Endothelial cell of umbilical vein (primary cell): ENCODE measurements around the gene ATN1. TPM values are rescaled to one million over a fixed set of nuclear protein-coding genes. Genes with fewer than 3 reads are reported as not detected.

Experiments used
- BruUV-seq: library from RNA; stranded (reverse); fragments of 400-500 nt; replicated peaks from 2 replicates; lab custom pipeline; 2021; lab: Mats Ljungman, UMichigan
- CTCF ChIA-PET: fragments of 300-600, 350-600 bp; sonication (Branson Sonifier 250); formaldehyde crosslinking; loops from one replicate; lab custom pipeline; 2021; ENCODE audit warnings: antibody characterized with exemption, inconsistent platforms; lab: Charles Lee
- POLR2A ChIA-PET: fragments of 300-600, 350-600 bp; sonication (Branson Sonifier 250); formaldehyde crosslinking; loops from one replicate; lab custom pipeline; 2021; ENCODE audit warnings: antibody characterized with exemption, inconsistent platforms; lab: Charles Lee
- DNase-seq: peaks from one replicate; pipeline ENCODE4 v3.0.0-alpha.2; 2011; ENCODE audit warnings: low read depth, low spot score
- FAIRE-seq: peaks from 2 replicates; lab custom pipeline; 2011; peaks lifted over from hg19 to GRCh38; lab: Jason Lieb, UNC
- H2AFZ ChIP-seq: 2 replicates; pipeline ENCODE4 v1.6.0; 2012; ENCODE audit warnings: low read depth, low read length, control low read depth, inconsistent platforms
- H3K27ac ChIP-seq: 2 replicates; pipeline ENCODE4 v1.5.1; 2011; ENCODE audit warnings: low read depth, mild to moderate bottlenecking, control low read depth, low read length, moderate library complexity; ENCODE audit not compliant: insufficient read depth
- H3K27me3 ChIP-seq, 2 experiments: 2 replicates each; pipeline versions ENCODE4 v1.6.0 to v1.6.1; 2011; ENCODE audit warnings: low read length in 2 of 2, mixed read lengths in 1 of 2; ENCODE audit not compliant: control insufficient read depth in 2 of 2, insufficient read depth in 2 of 2
- H3K36me3 ChIP-seq, 2 experiments: 2 replicates in 1 of 2; 3 replicates in 1 of 2; pipeline ENCODE4 v1.5.1; 2011; ENCODE audit warnings: low read length in 2 of 2, mild to moderate bottlenecking in 1 of 2, moderate library complexity in 1 of 2; ENCODE audit not compliant: control insufficient read depth in 2 of 2, insufficient read depth in 2 of 2; ENCODE audit errors: extremely low read depth in 1 of 2
- H3K4me1 ChIP-seq: 3 replicates; pipeline ENCODE4 v1.5.1; 2011; ENCODE audit warnings: mild to moderate bottlenecking, low read length; ENCODE audit not compliant: control insufficient read depth, insufficient read depth; ENCODE audit errors: extremely low read depth
- H3K4me2 ChIP-seq: 2 replicates; pipeline ENCODE4 v1.6.1; 2011; ENCODE audit warnings: low read length, control low read depth, mixed read lengths; ENCODE audit not compliant: insufficient read depth
- H3K4me3 ChIP-seq, 3 experiments: fragments of 200-600 bp in 1 of 3; sonication (generic), shearing (Covaris generic) in 1 of 3; replicated peaks in 1 of 3; 2 replicates each; pipeline ENCODE4 v1.5.1; 2011 to 2016; ENCODE audit warnings: control low read depth in 3 of 3, low read length in 3 of 3, mild to moderate bottlenecking in 2 of 3, inconsistent platforms in 1 of 3, low read depth in 1 of 3, moderate library complexity in 1 of 3; ENCODE audit not compliant: insufficient read depth in 1 of 3
- H3K79me2 ChIP-seq: 2 replicates; pipeline ENCODE4 v1.6.0; 2012; ENCODE audit warnings: low read length, inconsistent platforms; ENCODE audit not compliant: control insufficient read depth, insufficient read depth
- H3K9ac ChIP-seq: replicated peaks from 2 replicates; pipeline ENCODE3; 2011; ENCODE audit warnings: low read length, control low read depth; ENCODE audit not compliant: insufficient read depth; ENCODE audit errors: extremely low read depth
- H3K9me1 ChIP-seq: replicated peaks from 3 replicates; pipeline ENCODE4 v1.6.0; 2011; ENCODE audit warnings: mild to moderate bottlenecking, low read length; ENCODE audit not compliant: control insufficient read depth, insufficient read depth; ENCODE audit errors: extremely low read depth
- H3K9me3 ChIP-seq: replicated peaks from 2 replicates; pipeline ENCODE4 v1.5.1; 2012; ENCODE audit warnings: low read length, inconsistent platforms; ENCODE audit not compliant: control insufficient read depth, insufficient read depth
- H4K20me1 ChIP-seq: replicated peaks from 2 replicates; pipeline ENCODE3; 2011; ENCODE audit warnings: mild to moderate bottlenecking, low read length; ENCODE audit not compliant: control insufficient read depth, insufficient read depth; ENCODE audit errors: extremely low read depth
- CTCF ChIP-seq, 2 donors: IDR thresholded peaks; 1 replicate in 1 of 2; 2 replicates in 1 of 2; pipeline ENCODE4 v1.5.1; 2011; ENCODE audit warnings: low read length in 2 of 2, mild to moderate bottlenecking in 2 of 2, moderate library complexity in 2 of 2, control low read depth in 1 of 2, inconsistent platforms in 1 of 2, low read depth in 1 of 2; ENCODE audit not compliant: insufficient read depth in 1 of 2; ENCODE audit errors: extremely low read depth in 1 of 2
- EZH2 ChIP-seq: IDR thresholded peaks from 2 replicates; pipeline ENCODE4 v1.6.1; 2012; ENCODE audit warnings: borderline replicate concordance, low read depth, mild to moderate bottlenecking, moderate library complexity, low read length, inconsistent platforms; ENCODE audit not compliant: severe bottlenecking
- GATA2 ChIP-seq: IDR thresholded peaks from 2 replicates; pipeline ENCODE4 v1.7.0; 2011; ENCODE audit warnings: low read depth, mild to moderate bottlenecking, moderate library complexity, mixed read lengths, low read length; ENCODE audit not compliant: insufficient read length, insufficient read depth
- JUN ChIP-seq: IDR thresholded peaks from 2 replicates; pipeline ENCODE4 v1.6.1; 2011; ENCODE audit warnings: borderline replicate concordance, low read depth; ENCODE audit not compliant: insufficient read length, insufficient read depth
- MAX ChIP-seq: IDR thresholded peaks from 2 replicates; pipeline ENCODE4 v1.6.1; 2011; ENCODE audit not compliant: insufficient read depth, insufficient read length
- MYC ChIP-seq: IDR thresholded peaks from one replicate; pipeline ENCODE4 v1.6.1; 2011; ENCODE audit warnings: mild to moderate bottlenecking, low read depth, low read length
- POLR2AphosphoS5 ChIP-seq: IDR thresholded peaks from 2 replicates; pipeline ENCODE4 v1.6.1; 2012; ENCODE audit warnings: low read depth, mild to moderate bottlenecking, control low read depth, low read length, moderate library complexity; ENCODE audit not compliant: insufficient read depth
- dilution Hi-C: fragments of 300-500 bp; cut with MboI; formaldehyde crosslinking; loops from one replicate; pipeline ENCODE4 v1.15.0; 2019; ENCODE audit warnings: low sequenced_read_pairs; ENCODE audit not compliant: extremely low pct_ligation_motif_present
- intact Hi-C: fragments of 100-400 bp; cut with micrococcal nuclease; formaldehyde crosslinking; loops from one replicate; pipeline ENCODE4 v1.10.0; 2022
- polyA plus RNA-seq, 4 experiments: library from polyadenylated mRNA; depleted of rRNA in 3 of 4; stranded (reverse) in 3 of 4; unstranded in 1 of 4; fragments of >200 nt; gene quantifications; 2 replicates each; pipeline versions ENCODE4 v1.2.1 to v1.2.3, GENCODE V29; 2011 to 2012; ENCODE audit warnings: missing spikeins in 1 of 4
- total RNA-seq: library from RNA; stranded (reverse); gene quantifications from 2 replicates; pipeline ENCODE4 v1.2.3, GENCODE V29; 2021

Gene ATN1
- total and polyA plus RNA-seq, 2 donors (not counting 3 experiments of a cell fraction or from before 2014, with no cell fraction given), result 46.4 to 117 TPM

- ChIA-PET POLR2A (no interaction called here), CTCF (interaction anchor here (1.2 to 4.3 kb wide), 6 partner anchors 14 to 54 kb away, joined by 6 to 94 read pairs (median 29); partner anchors contain the start of genes C12orf57 and RNU7-1)
- Histone ChIP-seq H3K36me3 (no peaks in the 10 kb centered on the region), H3K27me3 (no peaks in the 10 kb centered on the region), H3K9me3 (no peaks in the 10 kb centered on the region), H3K27ac (no peak overlapping the region), H3K4me3 (no peak overlapping the region), H3K4me1 (peaks cover 29% of the 10 kb centered on the region), H3K4me2 (no peak overlapping the region), H4K20me1 (no peaks in the 10 kb centered on the region), H3K9me1 (no peaks in the 10 kb centered on the region), H3K9ac (no peak overlapping the region), H2AFZ (no peak overlapping the region), H3K79me2 (peaks cover 13% of the 10 kb centered on the region)
- no peak for TF ChIP-seq JUN
- TF ChIP-seq POLR2AphosphoS5, result no peak
- FAIRE-seq (no peak), DNase-seq (no peak)
- intact Hi-C loops, result no loop called here
- no TSS peak for BruUV-seq
- dilution Hi-C loops, result no loop called here
These were observed 4.6 kb upstream of the ATN1 start for GRCh38 chr12:6923003-6923732.

- ChIA-PET POLR2A (no interaction called here), CTCF (interaction anchor here (2.1 to 4.3 kb wide), 7 partner anchors 10 to 185 kb away, joined by 9 to 94 read pairs (median 25); partner anchors contain the start of genes C12orf57, C1RL, RNU7-1 and SPSB2)
- FAIRE-seq (no peak), DNase-seq (no peak)
- Histone ChIP-seq H3K36me3 (no peaks in the 10 kb centered on the region), H3K4me2 (no peak overlapping the region), H3K9me1 (no peaks in the 10 kb centered on the region), H3K79me2 (peaks cover 20% of the 10 kb centered on the region), H2AFZ (no peak overlapping the region), H3K27ac (no peak overlapping the region), H3K9ac (no peak overlapping the region), H3K4me3 (no peak overlapping the region), H3K4me1 (peaks cover 30% of the 10 kb centered on the region), H4K20me1 (no peaks in the 10 kb centered on the region), H3K9me3 (no peaks in the 10 kb centered on the region), H3K27me3 (no peaks in the 10 kb centered on the region)
- TF ChIP-seq GATA2, result no peak
- no peak for TF ChIP-seq CTCF (IDR thresholded peaks at IDR 0.05; ENCODE audit: extremely low read depth in 1 of 2, insufficient read depth in 1 of 2, low read depth in 1 of 2, low read length in 2 of 2)
- no peak for TF ChIP-seq MYC
- TF ChIP-seq MAX, result no peak
- TF ChIP-seq EZH2, result no peak
- dilution Hi-C loops, result no loop called here
- intact Hi-C loops, result loop anchor here (1.0 kb wide), 10 partner anchors 10 to 264 kb away; partner anchors contain the start of genes C12orf57, C1R, C1RL and ENO2
- BruUV-seq, result no TSS peak
These were observed 3.9 kb upstream of the ATN1 start for GRCh38 chr12:6923851-6924250.
